AG04450 (cell line): Measurements from ENCODE around the gene XAB2. TPM values are rescaled to one million over a fixed set of nuclear protein-coding genes. Genes with fewer than 3 reads are reported as not detected.

Experiments
- CTCF ChIA-PET: fragments of 300-600, 350-600 bp; formaldehyde crosslinking; extraction: SDS; loops from one replicate; lab custom pipeline; 2022; ENCODE audit warnings: antibody characterized with exemption, inconsistent platforms; lab: Charles Lee
- POLR2A ChIA-PET: fragments of 350-600 bp; formaldehyde crosslinking; extraction: SDS; loops from one replicate; lab custom pipeline; 2021; ENCODE audit warnings: antibody characterized with exemption, inconsistent platforms; lab: Yijun Ruan, JAX
- DNase-seq: peaks from one replicate; pipeline ENCODE4 v3.0.0-alpha.2; 2011; ENCODE audit warnings: low read depth, low spot score
- H3K27ac ChIP-seq: one replicate; pipeline ENCODE4 v1.5.1; 2012; ENCODE audit warnings: low read depth, low read length, control low read depth
- H3K27me3 ChIP-seq: one replicate; pipeline ENCODE4 v1.6.0; 2012; ENCODE audit warnings: low read length; ENCODE audit not compliant: control insufficient read depth, insufficient read depth
- H3K4me3 ChIP-seq: 2 replicates; pipeline ENCODE4 v1.5.1; 2011; ENCODE audit warnings: mild to moderate bottlenecking, low read depth, low read length, control low read depth
- H3K9me3 ChIP-seq: 2 replicates; pipeline ENCODE4 v1.5.1; 2012; ENCODE audit warnings: low read length; ENCODE audit not compliant: control insufficient read depth, insufficient read depth
- CTCF ChIP-seq: IDR thresholded peaks from 2 replicates; pipeline ENCODE4 v1.5.1; 2011; ENCODE audit warnings: low read depth, low read length, control low read depth, inconsistent platforms
- polyA plus RNA-seq: library from polyadenylated mRNA; depleted of rRNA; stranded (reverse); fragments of >200 nt; gene quantifications from 2 replicates; pipeline ENCODE4 v1.2.3, GENCODE V29; 2011

The XAB2 gene
- polyA plus RNA-seq, 1 experiment: 16.3 TPM

- TF ChIP-seq CTCF: no peak
- no peaks in the 10 kb centered on the region for H3K27me3 ChIP-seq
- H3K4me3 ChIP-seq: no peak overlapping the region
- no peaks in the 10 kb centered on the region; the same call in 1 of the 2 replicates for H3K9me3 ChIP-seq
- ChIA-PET POLR2A (interaction anchor here (0.6 kb wide), 1 partner anchor 50 kb away, joined by 3 read pairs; no protein-coding TSS in a partner anchor), CTCF (interaction anchor here (0.7 kb wide), 1 partner anchor 182 kb away, joined by 3 read pairs; no protein-coding TSS in a partner anchor)
- DNase-seq: no peak
- H3K27ac ChIP-seq: no peak overlapping the region
These were observed 10.4 kb downstream of the XAB2 start for GRCh38 chr19:7618771-7619510.

- CTCF ChIA-PET: interaction anchor here (0.7 kb wide), 1 partner anchor 182 kb away, joined by 3 read pairs; no protein-coding TSS in a partner anchor
- H3K9me3 ChIP-seq: no peaks in the 10 kb centered on the region; the same call in 1 of the 2 replicates
- H3K27me3 ChIP-seq: no peaks in the 10 kb centered on the region
- no peak for TF ChIP-seq CTCF
- H3K27ac ChIP-seq: no peak overlapping the region
- DNase-seq: no peak
- POLR2A ChIA-PET: interaction anchor here (0.6 kb wide), 1 partner anchor 50 kb away, joined by 3 read pairs; no protein-coding TSS in a partner anchor
- H3K4me3 ChIP-seq: no peak overlapping the region
These were observed 11.0 kb downstream of the XAB2 start for GRCh38 chr19:7618348-7618747.

- Histone ChIP-seq H3K27me3 (no peaks in the 10 kb centered on the region), H3K9me3 (no peaks in the 10 kb centered on the region; the same call in 1 of the 2 replicates), H3K4me3 (no peak overlapping the region), H3K27ac (no peak overlapping the region)
- no peak for TF ChIP-seq CTCF
- POLR2A ChIA-PET: no interaction called here
- no peak for DNase-seq
- CTCF ChIA-PET: no interaction called here
These were observed 11.6 kb downstream of the XAB2 start for GRCh38 chr19:7617735-7618134.

GRCh38 chr19:7617172-7617571, 12.2 kb downstream of the XAB2 start:
- POLR2A ChIA-PET: interaction anchor here (0.6 kb wide), 1 partner anchor 12 kb away, joined by 3 read pairs; no protein-coding TSS in a partner anchor
- CTCF ChIA-PET: no interaction called here
- no peak overlapping the region for H3K27ac ChIP-seq

More at GRCh38 chr19:7617172-7617571, 12.2 kb downstream of the XAB2 start:
- TF ChIP-seq CTCF: no peak
- Histone ChIP-seq H3K27me3 (no peaks in the 10 kb centered on the region), H3K4me3 (no peak overlapping the region), H3K9me3 (no peaks in the 10 kb centered on the region; the same call in 1 of the 2 replicates)
- DNase-seq: no peak
